Omental fat pad (tissue), 4 donors: ENCODE measurements around the gene AAK1. TPM values are rescaled to one million over a fixed set of nuclear protein-coding genes. Genes with fewer than 3 reads are reported as not detected.
"Not testable (repeated sequence)": the region's sequence is repeated elsewhere in the genome, so short reads cannot be mapped to it uniquely, and the experiment has no call there.

Experiments
- ATAC-seq: fragments of 150-250 bp; one replicate; pipeline ENCODE4 v1.9.1; 2016; ENCODE audit warnings: mild to moderate bottlenecking, moderate library complexity; ENCODE audit not compliant: low FRiP score
- DNase-seq: peaks from one replicate; pipeline ENCODE4 v3.0.0-alpha.2; 2019; ENCODE audit warnings: low spot score
- total RNA-seq, 4 donors: library from RNA; depleted of rRNA; stranded (reverse); fragments of >200 nt; gene quantifications; one replicate each; pipeline ENCODE4 v1.1.0, GENCODE V29; 2016
- TF ChIP-seq, protein P1 (sequence below), 3 donors: fragments of 450-650 bp; IDR thresholded peaks; one replicate each; pipeline ENCODE4 v1.5.1; 2016 to 2017; ENCODE audit warnings: antibody characterized with exemption in 3 of 3, mild to moderate bottlenecking in 3 of 3, moderate library complexity in 2 of 3

AAK1 gene
- total RNA-seq, 4 donors from 2014 or later: 41.4 to 62.3 (median 42.5) TPM

DNA sequence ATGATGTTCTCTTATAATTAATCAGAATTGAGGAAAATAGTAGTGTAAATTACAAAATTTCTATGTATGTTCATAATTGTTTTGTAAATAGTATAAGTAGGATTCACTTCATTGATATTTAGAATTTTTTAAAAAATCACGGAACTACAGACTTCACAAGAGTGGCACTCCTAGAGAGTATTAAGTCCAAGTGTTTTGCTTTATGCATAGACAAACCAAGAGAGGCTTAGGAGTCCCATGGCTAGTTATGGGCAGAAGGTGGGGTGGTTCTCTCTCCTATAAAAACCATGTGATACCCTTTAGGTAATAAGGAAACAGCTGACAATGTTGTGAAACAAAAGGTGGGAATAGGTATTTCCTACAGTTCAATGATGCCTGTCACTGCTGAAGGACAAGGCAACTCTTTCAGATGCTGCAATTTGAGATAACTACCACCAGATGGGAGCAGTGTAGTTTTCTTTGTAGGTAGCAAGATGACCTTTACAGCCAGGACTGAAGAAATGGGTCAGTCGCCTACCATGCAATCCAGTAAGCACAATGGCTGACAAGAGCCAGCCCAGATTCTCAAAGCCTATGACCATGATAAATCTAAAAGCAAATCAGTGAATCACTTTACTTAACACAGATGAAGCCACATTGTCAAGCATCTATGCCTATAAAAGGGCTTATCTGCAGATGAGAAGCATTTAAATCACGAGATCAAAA lies 83.9 kb downstream of the AAK1 start:
- DNase-seq (no peak), ATAC-seq (peak; percentile 78)
- TF ChIP-seq, protein P1, sequence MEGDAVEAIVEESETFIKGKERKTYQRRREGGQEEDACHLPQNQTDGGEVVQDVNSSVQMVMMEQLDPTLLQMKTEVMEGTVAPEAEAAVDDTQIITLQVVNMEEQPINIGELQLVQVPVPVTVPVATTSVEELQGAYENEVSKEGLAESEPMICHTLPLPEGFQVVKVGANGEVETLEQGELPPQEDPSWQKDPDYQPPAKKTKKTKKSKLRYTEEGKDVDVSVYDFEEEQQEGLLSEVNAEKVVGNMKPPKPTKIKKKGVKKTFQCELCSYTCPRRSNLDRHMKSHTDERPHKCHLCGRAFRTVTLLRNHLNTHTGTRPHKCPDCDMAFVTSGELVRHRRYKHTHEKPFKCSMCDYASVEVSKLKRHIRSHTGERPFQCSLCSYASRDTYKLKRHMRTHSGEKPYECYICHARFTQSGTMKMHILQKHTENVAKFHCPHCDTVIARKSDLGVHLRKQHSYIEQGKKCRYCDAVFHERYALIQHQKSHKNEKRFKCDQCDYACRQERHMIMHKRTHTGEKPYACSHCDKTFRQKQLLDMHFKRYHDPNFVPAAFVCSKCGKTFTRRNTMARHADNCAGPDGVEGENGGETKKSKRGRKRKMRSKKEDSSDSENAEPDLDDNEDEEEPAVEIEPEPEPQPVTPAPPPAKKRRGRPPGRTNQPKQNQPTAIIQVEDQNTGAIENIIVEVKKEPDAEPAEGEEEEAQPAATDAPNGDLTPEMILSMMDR (IDR thresholded peaks at IDR 0.05): peak in 1 of 3 donors; percentile 25

DNA sequence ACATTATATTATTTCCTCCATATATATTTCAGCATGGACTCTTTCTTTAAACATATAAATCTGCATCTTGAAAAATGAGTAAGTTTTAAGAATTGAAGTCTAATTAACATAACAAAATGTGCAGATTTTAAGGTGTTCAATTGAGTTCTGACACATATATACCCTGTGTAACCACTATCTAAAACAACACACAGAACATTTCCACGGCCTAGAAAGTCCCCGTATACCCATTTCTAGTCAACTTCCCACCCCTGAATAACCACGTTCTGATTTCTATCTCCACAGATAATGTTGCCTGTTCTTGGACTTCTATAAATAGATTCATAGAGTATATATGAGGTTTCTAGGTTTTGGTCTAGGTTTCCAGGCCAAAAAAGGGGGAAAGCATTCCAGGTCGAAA lies 87.5 kb downstream of the AAK1 start:
- TF ChIP-seq, protein P1 (IDR thresholded peaks at IDR 0.05): no peak
- no peak for DNase-seq

DNA sequence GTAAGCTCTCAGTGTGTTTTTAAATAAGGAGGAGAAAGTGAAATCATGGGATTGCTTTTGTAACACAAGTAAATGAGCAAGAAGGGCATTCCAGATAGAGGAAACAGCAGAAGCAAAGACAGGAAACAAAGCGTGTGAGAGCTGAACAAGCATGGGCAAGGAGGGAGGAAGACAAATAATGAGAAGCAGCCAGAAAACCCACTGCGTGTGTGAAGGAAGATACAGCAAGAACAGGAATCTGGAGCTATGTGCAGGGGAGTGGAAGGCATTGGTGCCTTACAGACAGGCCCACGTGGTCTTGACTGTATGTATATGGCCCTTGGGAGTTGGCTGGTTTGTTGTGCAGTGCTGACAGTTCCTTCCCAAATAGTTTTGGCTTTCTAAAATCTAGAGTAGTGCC lies 88.6 kb downstream of the AAK1 start:
- DNase-seq: no peak
- TF ChIP-seq, protein P1 (IDR thresholded peaks at IDR 0.05): no peak
- ATAC-seq: no peak

More for the DNA sequence above, 87.5 kb downstream of the AAK1 start:
- ATAC-seq: no peak

DNA sequence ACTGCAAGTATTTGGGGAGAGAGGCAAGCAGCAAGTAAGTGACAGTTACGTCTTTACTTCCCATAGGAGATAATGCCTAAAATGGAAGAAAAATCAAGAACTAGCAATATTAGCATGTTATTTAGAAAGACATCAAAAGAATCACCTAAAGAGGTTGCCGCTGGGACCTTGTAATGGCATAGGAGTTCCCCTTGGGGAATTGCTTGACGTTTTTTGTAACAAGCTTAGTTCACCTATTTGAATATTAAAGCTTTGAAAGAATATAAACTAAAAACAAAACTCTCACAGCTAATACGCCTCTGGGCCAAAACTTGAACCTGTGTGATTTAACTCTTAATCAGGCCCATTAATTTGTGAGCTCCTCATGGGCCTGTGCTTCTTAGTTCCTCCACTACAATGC lies 89.0 kb downstream of the AAK1 start:
- TF ChIP-seq, protein P1 (IDR thresholded peaks at IDR 0.05): no peak
- no peak for ATAC-seq

DNA sequence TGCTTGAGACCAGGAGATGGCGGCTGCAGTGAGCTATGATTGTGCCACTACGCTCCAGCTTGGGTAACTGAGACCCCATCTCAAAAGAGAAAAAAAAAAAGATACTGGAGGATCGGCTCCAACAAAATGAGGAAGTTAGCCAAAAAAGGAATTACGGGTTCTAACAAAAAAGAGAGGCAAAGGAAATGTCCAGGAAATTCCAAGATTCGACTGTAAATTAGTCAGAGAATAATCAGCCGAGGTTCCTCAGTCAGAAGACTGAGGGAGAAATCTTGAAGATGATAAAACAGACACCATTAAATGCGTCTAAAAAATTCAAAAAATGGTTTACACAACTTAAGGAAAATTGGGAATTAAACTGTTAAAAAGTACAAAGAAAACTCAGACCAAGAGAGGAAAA lies 89.5 kb downstream of the AAK1 start:
- no peak for DNase-seq
- ATAC-seq: no peak
- TF ChIP-seq, protein P1 (IDR thresholded peaks at IDR 0.05): no peak

More for the DNA sequence above, 89.0 kb downstream of the AAK1 start:
- DNase-seq: no peak

DNA sequence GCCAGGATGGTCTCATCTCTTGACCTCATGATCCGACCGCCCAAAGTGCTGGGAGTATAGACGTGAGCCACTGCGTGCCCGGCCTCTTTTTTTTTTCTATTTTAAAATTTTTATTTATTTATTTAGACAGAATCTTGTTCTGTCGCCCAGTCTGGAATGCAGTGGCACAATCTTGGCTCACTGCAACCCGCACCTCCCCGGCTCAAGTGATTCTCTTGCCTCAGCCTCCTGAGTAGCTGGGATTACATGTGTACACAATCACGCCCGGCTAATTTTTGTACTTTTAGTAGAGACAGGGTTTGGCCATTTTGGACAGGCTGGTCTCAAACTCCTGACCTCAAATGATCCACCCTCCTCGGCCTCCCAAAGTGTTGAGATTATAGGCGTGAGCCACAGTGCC lies 93.0 kb downstream of the AAK1 start:
- DNase-seq, ATAC-seq: not testable (repeated sequence)

DNA sequence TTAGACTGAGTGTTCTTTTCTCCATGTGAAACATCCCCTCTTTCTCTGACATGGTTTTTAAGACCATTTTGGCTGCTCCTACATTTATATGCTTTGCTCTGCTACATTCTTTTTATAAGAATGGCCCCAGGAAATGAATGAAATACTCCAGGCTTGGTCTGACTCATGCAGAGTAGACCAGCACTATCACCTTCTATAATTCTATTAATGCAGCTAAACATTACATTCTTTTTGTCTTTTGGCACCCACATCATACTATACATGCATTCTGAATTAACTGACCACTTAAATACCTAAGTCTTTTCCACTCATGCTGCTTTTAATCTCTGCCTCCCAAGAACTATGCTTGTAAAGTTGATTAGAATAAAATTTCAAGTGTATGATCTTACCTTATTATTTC lies 94.1 kb downstream of the AAK1 start:
- DNase-seq (no peak), ATAC-seq (no peak)
- TF ChIP-seq, protein P1 (IDR thresholded peaks at IDR 0.05): no peak
